Activated CD8-positive, alpha-beta T cell treated with anti-CD3 and anti-CD28 coated beads, Interleukin-2, amount 10 ng/mL, durations not matched to agents 7 days and 5 days (primary cell): ENCODE data around the gene SEMA3G. TPM values are rescaled to one million over a fixed set of nuclear protein-coding genes. Genes with fewer than 3 reads are reported as not detected.

Experiments used
- ATAC-seq: fragments of 150-1000 bp; cut with Tn5 transposase; one replicate; pipeline ENCODE4 v1.10.0; 2021; ENCODE audit warnings: moderate library complexity
- CTCF ChIA-PET: fragments of 350-600 bp; sonication (Branson Sonifier 250); formaldehyde crosslinking; loops from one replicate; lab custom pipeline; 2021; ENCODE audit warnings: antibody characterized with exemption; lab: Charles Lee
- POLR2A ChIA-PET: fragments of 350-600 bp; sonication (Branson Sonifier 250); formaldehyde crosslinking; loops from one replicate; lab custom pipeline; 2021; ENCODE audit warnings: antibody characterized with exemption; lab: Charles Lee
- DNase-seq: peaks from one replicate; pipeline ENCODE4 v3.0.0-alpha.2; 2020
- H3K27ac Mint-ChIP-seq: one replicate; pipeline ENCODE4 v1.8.0; 2021; ENCODE audit warnings: mild to moderate bottlenecking, mixed read lengths
- H3K27me3 Mint-ChIP-seq: one replicate; pipeline ENCODE4 v1.8.0; 2021; ENCODE audit warnings: low read depth, mixed read lengths
- H3K36me3 Mint-ChIP-seq: one replicate; pipeline ENCODE4 v1.8.0; 2021; ENCODE audit warnings: low read depth, mixed read lengths
- H3K4me1 Mint-ChIP-seq: one replicate; pipeline ENCODE4 v1.8.0; 2021; ENCODE audit warnings: low read depth, mixed read lengths
- H3K4me3 Mint-ChIP-seq: one replicate; pipeline ENCODE4 v1.8.0; 2021; ENCODE audit warnings: mild to moderate bottlenecking, mixed read lengths
- H3K9me3 Mint-ChIP-seq: one replicate; pipeline ENCODE4 v1.8.0; 2022; ENCODE audit warnings: mixed read lengths; ENCODE audit not compliant: insufficient read depth
- total RNA-seq, 2 experiments: library from RNA; stranded (reverse); gene quantifications; one replicate each; pipeline ENCODE4 v1.2.3, GENCODE V29; 2021

SEMA3G gene
- total RNA-seq, 2 experiments from 2014 or later = 0.13 to 0.21 TPM

- H3K27me3 Mint-ChIP-seq = no peaks in the 10 kb centered on the region
- POLR2A ChIA-PET = no interaction called here
- no peaks in the 10 kb centered on the region for H3K9me3 Mint-ChIP-seq
- no peak overlapping the region for H3K27ac Mint-ChIP-seq
- CTCF ChIA-PET = interaction anchor here (0.9 to 2.8 kb wide), 5 partner anchors 21 to 196 kb away, joined by 3 to 12 read pairs (median 3); no protein-coding TSS in a partner anchor
- ATAC-seq = no peak
- no peaks in the 10 kb centered on the region for H3K36me3 Mint-ChIP-seq
- no peak overlapping the region for H3K4me3 Mint-ChIP-seq
- no peak for DNase-seq
- H3K4me1 Mint-ChIP-seq = peaks cover 5% of the 10 kb centered on the region
These were observed 60.7 kb downstream of the SEMA3G start for GRCh38 chr3:52384019-52384761.

GRCh38 chr3:52383446-52383845 lies 61.5 kb downstream of the SEMA3G start:
- Mint-ChIP-seq H3K4me1 (peaks cover 5% of the 10 kb centered on the region), H3K27ac (no peak overlapping the region), H3K4me3 (no peak overlapping the region), H3K36me3 (no peaks in the 10 kb centered on the region), H3K9me3 (no peaks in the 10 kb centered on the region), H3K27me3 (no peaks in the 10 kb centered on the region)
- ChIA-PET CTCF (interaction anchor here (2.8 kb wide), 1 partner anchor 20 kb away, joined by 12 read pairs; no protein-coding TSS in a partner anchor), POLR2A (no interaction called here)
- DNase-seq (no peak), ATAC-seq (no peak)

Other genes with a start within 250 kb of the SEMA3G start
- 10 to 100 TPM; 57.7 to 60.8 TPM for gene ALAS1, start 246.9 kb downstream of the SEMA3G start, total RNA-seq
- gene TLR9, start 219.5 kb downstream of the SEMA3G start, total RNA-seq = under 1 TPM; 0.52 to 0.79 TPM
- 100 to 1,000 TPM; 154 to 162 TPM for gene TWF2, start 205.9 kb downstream of the SEMA3G start, total RNA-seq
- gene PPM1M, start 199.3 kb downstream of the SEMA3G start, total RNA-seq = 10 to 100 TPM; 90.7 to 91.9 TPM
- gene WDR82, start 166.5 kb downstream of the SEMA3G start, total RNA-seq = 100 to 1,000 TPM; 131 TPM
- gene GLYCTK, start 157.3 kb downstream of the SEMA3G start, total RNA-seq = 10 to 100 TPM; 24.7 to 25.6 TPM
- 10 to 100 TPM; 18.1 to 20.2 TPM for gene DNAH1, start 128.8 kb downstream of the SEMA3G start, total RNA-seq
- gene BAP1, start 35.1 kb downstream of the SEMA3G start, total RNA-seq = 100 to 1,000 TPM in 1 of 2 experiments, 10 to 100 TPM in 1; 95.6 to 105 TPM
- 10 to 100 TPM; 14.6 to 16.2 TPM for gene PHF7, start 34.4 kb downstream of the SEMA3G start, total RNA-seq
- 1 to 10 TPM in 1 of 2 experiments, under 1 TPM in 1; 0.84 to 2.1 TPM for gene TNNC1, start 8.9 kb upstream of the SEMA3G start, total RNA-seq
- 10 to 100 TPM; 77.2 to 82.6 TPM for gene NISCH, start 10.5 kb upstream of the SEMA3G start, total RNA-seq
- gene STAB1, start 50.2 kb upstream of the SEMA3G start, total RNA-seq = under 1 TPM in 1 of 2 experiments, not detected in 1; 0.05 TPM
- gene NT5DC2, start 88.8 kb upstream of the SEMA3G start, total RNA-seq = 10 to 100 TPM; 52.8 to 53.1 TPM
- 10 to 100 TPM in 1 of 2 experiments, 1 to 10 TPM in 1; 9.0 to 15.1 TPM for gene UQCC5, start 91.5 kb upstream of the SEMA3G start, total RNA-seq
- gene PBRM1, start 240.8 kb upstream of the SEMA3G start, total RNA-seq = 10 to 100 TPM; 83.2 to 91.8 TPM
- gene GNL3, start 240.9 kb upstream of the SEMA3G start, total RNA-seq = 10 to 100 TPM; 85.5 to 86.2 TPM